ENCODE data around the gene CEP85L. TPM values are rescaled to one million over a fixed set of nuclear protein-coding genes. Genes with fewer than 3 reads are reported as not detected.

Gene CEP85L
- polyA plus RNA-seq, 2 donors: 0.52 to 0.61 TPM

GRCh38 chr6:118419448-118420394, 231.7 kb downstream of the CEP85L start:
- H3K27ac ChIP-seq (ENCODE audit: low read depth in 2 of 2, low read length in 1 of 2): no peak overlapping the region
- no peaks in the 10 kb centered on the region for H3K9me3 ChIP-seq (ENCODE audit: control insufficient read depth in 2 of 2, insufficient read depth in 1 of 2, low read depth in 1 of 2, low read length in 1 of 2)
- H3K36me3 ChIP-seq (ENCODE audit: control insufficient read depth in 2 of 2, insufficient read depth in 2 of 2, low read length in 1 of 2): no peaks in the 10 kb centered on the region
- no peaks in the 10 kb centered on the region for H3K27me3 ChIP-seq (ENCODE audit: control insufficient read depth in 1 of 2, insufficient read depth in 2 of 2, low read length in 2 of 2)
- no peaks in the 10 kb centered on the region for H3K4me1 ChIP-seq (ENCODE audit: control insufficient read depth in 2 of 2, insufficient read depth in 2 of 2, low read length in 1 of 2)
- no peak overlapping the region for H3K4me3 ChIP-seq (ENCODE audit: low read depth in 1 of 2, low read length in 2 of 2)

Other genes with a start within 250 kb of the CEP85L start
- 10 to 100 TPM in 1 of 2 donors, 1 to 10 TPM in 1; 8.3 to 15.2 TPM for gene PLN, start 103.3 kb downstream of the CEP85L start, polyA plus RNA-seq
- 10 to 100 TPM in 1 of 2 donors, 1 to 10 TPM in 1; 8.4 to 14.5 TPM for gene ASF1A, start 242.6 kb upstream of the CEP85L start, polyA plus RNA-seq